ENCODE data around the gene CD3D. TPM values are rescaled to one million over a fixed set of nuclear protein-coding genes. Genes with fewer than 3 reads are reported as not detected.

The CD3D gene
- total and polyA plus RNA-seq, 2 donors (not counting 1 experiment from before 2014, with no cell fraction given): 0.79 to 1.7 TPM

- H3K4me2 ChIP-seq (replicated peaks; ENCODE audit: low read depth, low read length, poor library complexity, severe bottlenecking): no peak overlapping the region
- Mint-ChIP-seq H3K9me3 (ENCODE audit: insufficient read depth) (no peaks in the 10 kb centered on the region), H3K27me3 (peaks cover 3% of the 10 kb centered on the region), H3K27ac (no peak overlapping the region), H3K4me3 (no peak overlapping the region), H3K4me1 (peaks cover 12% of the 10 kb centered on the region)
- no peak overlapping the region for H3K4me3 ChIP-seq (ENCODE audit: control extremely low read depth in 1 of 5, extremely low read depth in 1 of 5, insufficient read depth in 1 of 5, low read depth in 2 of 5, low read length in 4 of 5)
- H3K79me2 ChIP-seq (ENCODE audit: control insufficient read depth, insufficient read depth, low read length): no peaks in the 10 kb centered on the region
- DNase-seq: no peak
- no peak overlapping the region for H2AFZ ChIP-seq (ENCODE audit: insufficient read depth, low read depth, low read length, poor library complexity, severe bottlenecking)
- peaks cover 9 to 11% of the 10 kb centered on the region in 2 donors for H3K4me1 ChIP-seq (ENCODE audit: control insufficient read depth in 2 of 2, insufficient read depth in 2 of 2, low read length in 2 of 2)
- no peaks in the 10 kb centered on the region for H4K20me1 ChIP-seq (ENCODE audit: control insufficient read depth, insufficient read depth, low read length, poor library complexity, severe bottlenecking)
- no peaks in the 10 kb centered on the region for H3K36me3 ChIP-seq (replicated peaks in 1 of 2; ENCODE audit: control extremely low read depth in 1 of 2, control insufficient read depth in 1 of 2, extremely low read depth in 1 of 2, insufficient read depth in 2 of 2, low read length in 1 of 2)
- no peak for ATAC-seq (ENCODE audit: low read depth)
- no peaks in the 10 kb centered on the region for H3K9me3 ChIP-seq (ENCODE audit: control extremely low read depth in 1 of 3, control insufficient read depth in 2 of 3, insufficient read depth in 1 of 3, low read length in 2 of 3)
- no CpG with 5 or more reads among the region's 3 CpGs for WGBS (ENCODE audit: insufficient coverage)
- no peak overlapping the region for H3K9ac ChIP-seq (ENCODE audit: low read length)
- intact Hi-C loops (cut with micrococcal nuclease): no loop called here
- TF ChIP-seq, protein P1, sequence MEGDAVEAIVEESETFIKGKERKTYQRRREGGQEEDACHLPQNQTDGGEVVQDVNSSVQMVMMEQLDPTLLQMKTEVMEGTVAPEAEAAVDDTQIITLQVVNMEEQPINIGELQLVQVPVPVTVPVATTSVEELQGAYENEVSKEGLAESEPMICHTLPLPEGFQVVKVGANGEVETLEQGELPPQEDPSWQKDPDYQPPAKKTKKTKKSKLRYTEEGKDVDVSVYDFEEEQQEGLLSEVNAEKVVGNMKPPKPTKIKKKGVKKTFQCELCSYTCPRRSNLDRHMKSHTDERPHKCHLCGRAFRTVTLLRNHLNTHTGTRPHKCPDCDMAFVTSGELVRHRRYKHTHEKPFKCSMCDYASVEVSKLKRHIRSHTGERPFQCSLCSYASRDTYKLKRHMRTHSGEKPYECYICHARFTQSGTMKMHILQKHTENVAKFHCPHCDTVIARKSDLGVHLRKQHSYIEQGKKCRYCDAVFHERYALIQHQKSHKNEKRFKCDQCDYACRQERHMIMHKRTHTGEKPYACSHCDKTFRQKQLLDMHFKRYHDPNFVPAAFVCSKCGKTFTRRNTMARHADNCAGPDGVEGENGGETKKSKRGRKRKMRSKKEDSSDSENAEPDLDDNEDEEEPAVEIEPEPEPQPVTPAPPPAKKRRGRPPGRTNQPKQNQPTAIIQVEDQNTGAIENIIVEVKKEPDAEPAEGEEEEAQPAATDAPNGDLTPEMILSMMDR (IDR thresholded peaks at IDR 0.05): no peak
- no peak for TF ChIP-seq EZH2 (IDR thresholded peaks at IDR 0.05; ENCODE audit: borderline replicate concordance, insufficient read depth, low read depth, low read length, poor library complexity, severe bottlenecking)
- H3K27ac ChIP-seq (ENCODE audit: low read length in 2 of 2): no peak overlapping the region
- ChIA-PET POLR2A (no interaction called here), CTCF (interaction anchor here (0.9 to 1.3 kb wide), 3 partner anchors 11 to 142 kb away, joined by 3 read pairs; no protein-coding TSS in a partner anchor)
- peaks cover 0 to 4% (median 0%) of the 10 kb centered on the region in 4 experiments for H3K27me3 ChIP-seq (replicated peaks in 1 of 4; ENCODE audit: control extremely low read depth in 1 of 4, control insufficient read depth in 3 of 4, insufficient read depth in 4 of 4, low read length in 3 of 4)
Measured at GRCh38 chr11:118340449-118340848, 2.1 kb downstream of the CD3D start.

DNA sequence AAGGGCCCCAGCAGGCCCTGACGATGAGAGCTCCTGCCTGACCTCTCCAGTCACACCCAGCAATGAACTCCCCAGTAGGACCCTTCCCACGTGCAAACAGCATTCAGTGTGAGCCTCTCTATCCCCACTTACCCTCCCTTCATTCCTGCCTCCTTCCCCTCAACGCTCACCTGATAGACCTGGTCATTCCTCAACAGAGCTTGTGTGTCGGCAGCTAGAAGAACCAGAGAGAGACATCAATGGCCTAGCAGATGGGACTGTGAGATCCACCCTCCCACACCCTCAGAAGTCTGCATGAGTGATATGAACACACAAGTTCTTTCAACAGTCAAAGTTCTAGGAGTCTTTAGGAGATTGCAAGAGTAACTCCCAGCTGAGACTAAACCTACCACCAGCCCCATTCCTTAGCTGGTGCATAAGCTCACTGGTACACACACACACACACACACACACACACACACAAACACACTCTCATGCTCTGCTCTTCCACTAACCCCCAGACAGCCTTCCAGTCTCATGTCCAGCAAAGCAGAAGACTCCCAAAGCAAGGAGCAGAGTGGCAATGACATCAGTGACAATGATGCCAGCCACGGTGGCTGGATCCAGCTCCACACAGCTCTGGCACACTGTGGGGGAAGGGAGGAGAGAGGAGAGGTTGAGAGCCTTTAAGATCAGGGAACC lies 3.1 kb downstream of the CD3D start:
- H3K9me3 ChIP-seq (ENCODE audit: control extremely low read depth in 1 of 3, control insufficient read depth in 2 of 3, insufficient read depth in 1 of 3, low read length in 2 of 3): no peaks in the 10 kb centered on the region
- no peak overlapping the region for H3K9ac ChIP-seq (ENCODE audit: low read length)
- WGBS (ENCODE audit: insufficient coverage): 89% methylated on average over 4 of the region's 5 CpGs
- H3K27ac Mint-ChIP-seq: no peak overlapping the region
- DNase-seq (no peak), ATAC-seq (ENCODE audit: low read depth) (no peak)
- H3K9me3 Mint-ChIP-seq (ENCODE audit: insufficient read depth): no peaks in the 10 kb centered on the region
- no peak overlapping the region for H3K4me3 Mint-ChIP-seq
- no peak for TF ChIP-seq EZH2 (IDR thresholded peaks at IDR 0.05; ENCODE audit: borderline replicate concordance, insufficient read depth, low read depth, low read length, poor library complexity, severe bottlenecking)
- TF ChIP-seq, protein P1 (IDR thresholded peaks at IDR 0.05): no peak
- no peak overlapping the region for H3K27ac ChIP-seq (ENCODE audit: low read length in 2 of 2)
- H3K4me2 ChIP-seq (replicated peaks; ENCODE audit: low read depth, low read length, poor library complexity, severe bottlenecking): no peak overlapping the region
- no peak overlapping the region for H3K4me3 ChIP-seq (ENCODE audit: control extremely low read depth in 1 of 5, extremely low read depth in 1 of 5, insufficient read depth in 1 of 5, low read depth in 2 of 5, low read length in 4 of 5)
- H4K20me1 ChIP-seq (ENCODE audit: control insufficient read depth, insufficient read depth, low read length, poor library complexity, severe bottlenecking): no peaks in the 10 kb centered on the region
- no peaks in the 10 kb centered on the region for H3K27me3 ChIP-seq (replicated peaks in 1 of 4; ENCODE audit: control extremely low read depth in 1 of 4, control insufficient read depth in 3 of 4, insufficient read depth in 4 of 4, low read length in 3 of 4)
- H3K4me1 ChIP-seq (ENCODE audit: control insufficient read depth in 2 of 2, insufficient read depth in 2 of 2, low read length in 2 of 2): peaks cover 9 to 11% of the 10 kb centered on the region in 2 donors
- CTCF ChIA-PET: interaction anchor here (0.6 to 1.2 kb wide), 3 partner anchors 11 to 141 kb away, joined by 3 read pairs; no protein-coding TSS in a partner anchor
- H3K36me3 ChIP-seq (replicated peaks in 1 of 2; ENCODE audit: control extremely low read depth in 1 of 2, control insufficient read depth in 1 of 2, extremely low read depth in 1 of 2, insufficient read depth in 2 of 2, low read length in 1 of 2): no peaks in the 10 kb centered on the region
- H3K27me3 Mint-ChIP-seq: no peaks in the 10 kb centered on the region
- H2AFZ ChIP-seq (ENCODE audit: insufficient read depth, low read depth, low read length, poor library complexity, severe bottlenecking): peak overlapping the region; percentile 26
- intact Hi-C loops (cut with micrococcal nuclease): no loop called here
- H3K79me2 ChIP-seq (ENCODE audit: control insufficient read depth, insufficient read depth, low read length): no peaks in the 10 kb centered on the region
- POLR2A ChIA-PET: no interaction called here
- H3K4me1 Mint-ChIP-seq: peaks cover 12% of the 10 kb centered on the region

Data from B cell (primary cell).